SIG-M5 treated with dmso at 0.1 percent for 504 hours (cell line): ENCODE data around the gene C1orf94.

Source experiments
- DNase-seq: peaks from one replicate; lab custom pipeline; 2025; ENCODE audit not compliant: unreplicated experiment; lab: John Stamatoyannopoulos, UW

C1orf94 gene, protein sequence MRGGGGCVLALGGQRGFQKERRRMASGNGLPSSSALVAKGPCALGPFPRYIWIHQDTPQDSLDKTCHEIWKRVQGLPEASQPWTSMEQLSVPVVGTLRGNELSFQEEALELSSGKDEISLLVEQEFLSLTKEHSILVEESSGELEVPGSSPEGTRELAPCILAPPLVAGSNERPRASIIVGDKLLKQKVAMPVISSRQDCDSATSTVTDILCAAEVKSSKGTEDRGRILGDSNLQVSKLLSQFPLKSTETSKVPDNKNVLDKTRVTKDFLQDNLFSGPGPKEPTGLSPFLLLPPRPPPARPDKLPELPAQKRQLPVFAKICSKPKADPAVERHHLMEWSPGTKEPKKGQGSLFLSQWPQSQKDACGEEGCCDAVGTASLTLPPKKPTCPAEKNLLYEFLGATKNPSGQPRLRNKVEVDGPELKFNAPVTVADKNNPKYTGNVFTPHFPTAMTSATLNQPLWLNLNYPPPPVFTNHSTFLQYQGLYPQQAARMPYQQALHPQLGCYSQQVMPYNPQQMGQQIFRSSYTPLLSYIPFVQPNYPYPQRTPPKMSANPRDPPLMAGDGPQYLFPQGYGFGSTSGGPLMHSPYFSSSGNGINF

GRCh38 chr1:34176830-34177603, at the start of gene C1orf94:
Gene C1orf94, plus strand, starts transcription at chr1:34176907. Its CDS starts 883 bp downstream, at chr1:34177790.
- DNase-seq, result no peak

DNA sequence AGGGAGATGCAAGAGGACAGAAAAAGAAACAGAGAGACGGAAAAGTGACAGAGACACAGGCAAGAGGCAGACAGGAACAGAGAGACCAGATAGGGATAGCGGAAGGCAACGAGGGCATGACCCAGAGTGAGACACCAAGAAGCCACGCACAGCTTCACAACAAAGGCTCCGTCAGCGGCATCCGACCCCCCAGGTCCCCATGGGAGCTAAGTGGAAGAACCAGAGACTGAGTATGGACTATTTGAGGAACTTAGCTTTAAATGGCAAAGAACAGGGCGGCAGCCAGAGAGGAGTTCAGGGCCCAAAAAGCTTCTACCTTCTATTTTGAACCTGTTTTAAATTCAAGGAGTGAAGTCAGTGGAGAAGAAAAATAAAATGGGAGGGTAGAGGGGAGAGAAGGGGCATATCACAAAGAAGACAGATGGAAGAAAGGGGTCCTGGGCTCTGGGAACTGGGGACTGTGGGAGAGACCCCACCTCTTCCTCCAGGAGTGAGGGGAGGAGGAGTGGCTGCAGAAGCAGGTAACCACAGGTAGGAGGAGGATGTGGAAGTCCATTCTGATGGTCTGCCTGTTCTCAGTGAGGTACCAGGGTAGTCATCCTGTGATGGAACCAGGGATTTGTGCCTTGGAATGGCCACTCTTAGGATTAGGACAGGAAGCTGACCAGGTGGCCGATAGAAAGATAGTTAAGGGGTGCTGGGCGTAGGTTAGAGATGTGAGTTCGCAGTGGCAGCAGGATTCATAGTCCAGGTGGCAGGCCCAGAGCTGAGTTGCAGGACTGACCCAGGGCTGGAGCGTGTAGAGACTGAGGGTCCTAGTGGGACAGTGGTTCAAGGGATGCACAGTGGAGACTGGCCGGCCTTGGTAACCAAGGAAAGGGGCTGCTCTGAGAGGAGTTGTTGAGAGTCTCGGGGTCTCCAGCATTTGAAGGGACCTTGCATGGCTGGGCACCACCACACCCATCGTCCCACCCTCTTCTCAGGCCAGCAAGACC, 49.4 kb upstream of the C1orf94 start:
- no peak for DNase-seq

DNA sequence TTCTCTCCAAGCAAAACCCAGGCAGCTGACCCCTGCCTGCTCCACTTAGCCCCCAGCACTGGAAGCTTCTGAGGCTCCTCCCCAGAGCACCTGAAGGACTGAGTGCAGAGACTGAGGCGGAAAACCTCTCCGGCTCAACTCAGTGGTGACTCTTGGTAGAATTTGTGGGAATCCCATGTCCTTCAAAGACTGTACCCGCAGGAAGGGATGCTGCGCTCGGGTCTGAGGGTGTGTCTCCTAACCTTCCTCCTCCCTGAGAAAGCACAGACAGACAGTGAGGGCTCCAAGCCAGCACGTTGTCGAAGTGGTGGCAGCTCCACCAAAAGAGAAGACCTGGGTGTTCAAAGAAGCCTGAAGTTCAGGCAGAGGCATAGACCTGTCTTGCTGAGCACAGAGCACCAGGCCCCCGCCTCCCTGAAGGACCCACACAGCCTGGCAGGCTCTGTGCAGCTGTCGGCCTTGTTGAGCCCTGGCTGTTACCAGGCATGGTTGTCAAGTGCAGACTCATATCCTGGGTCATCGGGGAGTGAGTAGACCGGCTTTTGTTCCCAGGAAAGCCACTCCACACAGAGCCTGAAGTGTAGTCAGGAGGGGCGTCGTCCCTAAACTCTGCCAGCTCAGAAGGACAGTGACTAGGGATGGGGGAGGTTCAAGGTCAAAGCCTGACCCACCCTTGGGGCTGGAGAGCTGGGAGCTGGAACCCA, 48.4 kb upstream of the C1orf94 start:
- no peak for DNase-seq

DNA sequence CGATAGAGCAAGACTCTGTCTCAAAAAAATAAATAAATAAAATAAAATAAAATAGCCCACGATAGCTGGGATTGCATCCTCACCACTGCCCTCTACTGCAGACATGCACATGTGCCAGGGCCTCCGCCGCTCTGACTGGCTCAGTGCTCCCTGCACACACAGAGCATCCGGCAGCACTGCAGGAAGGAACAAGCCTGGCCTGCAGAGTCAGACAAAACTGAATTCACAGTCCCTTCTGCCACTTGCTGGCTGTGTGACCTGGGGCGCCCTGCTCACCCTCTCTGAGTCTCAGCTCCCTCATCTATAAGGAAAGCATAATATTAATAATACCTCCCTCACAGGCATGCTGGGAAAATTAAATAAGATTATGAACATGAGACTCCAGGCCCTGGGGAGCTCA, 47.1 kb upstream of the C1orf94 start:
- no peak for DNase-seq

DNA sequence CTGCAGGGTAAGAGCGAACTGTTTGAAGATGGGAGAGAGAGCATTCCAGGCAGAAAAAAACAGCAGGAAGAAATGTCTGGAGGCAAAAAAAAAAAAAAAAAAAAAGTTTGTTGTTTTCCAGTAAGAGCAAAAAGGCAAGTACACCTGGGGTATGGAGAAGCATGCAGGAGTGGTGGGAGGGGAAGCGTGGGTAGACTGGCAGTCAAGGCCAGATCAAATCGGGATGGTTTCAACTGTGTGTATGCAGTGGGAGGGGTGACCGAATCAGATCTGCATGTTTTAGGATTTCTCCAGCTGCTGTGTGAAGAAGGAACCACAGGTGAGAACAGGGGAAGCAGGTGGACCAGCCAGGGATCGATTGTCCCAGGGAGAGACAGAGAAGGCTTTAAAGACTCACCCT, 46.4 kb upstream of the C1orf94 start:
- no peak for DNase-seq

- DNase-seq, result no peak
These were observed 45.1 kb upstream of the C1orf94 start for GRCh38 chr1:34131396-34132160.

DNA sequence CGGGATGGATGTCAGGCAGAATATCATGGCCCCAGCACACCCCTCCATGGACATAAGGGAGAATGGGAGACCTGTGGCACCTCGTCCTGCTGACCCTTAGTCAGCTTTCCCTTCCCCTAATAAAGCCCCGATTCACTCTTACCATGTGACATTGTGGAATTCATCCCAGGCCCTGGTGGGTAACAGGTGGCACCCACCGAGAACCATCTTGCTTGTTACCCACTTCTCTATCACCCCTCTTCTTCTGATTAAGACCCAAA, 44.6 kb upstream of the C1orf94 start:
- no peak for DNase-seq

DNA sequence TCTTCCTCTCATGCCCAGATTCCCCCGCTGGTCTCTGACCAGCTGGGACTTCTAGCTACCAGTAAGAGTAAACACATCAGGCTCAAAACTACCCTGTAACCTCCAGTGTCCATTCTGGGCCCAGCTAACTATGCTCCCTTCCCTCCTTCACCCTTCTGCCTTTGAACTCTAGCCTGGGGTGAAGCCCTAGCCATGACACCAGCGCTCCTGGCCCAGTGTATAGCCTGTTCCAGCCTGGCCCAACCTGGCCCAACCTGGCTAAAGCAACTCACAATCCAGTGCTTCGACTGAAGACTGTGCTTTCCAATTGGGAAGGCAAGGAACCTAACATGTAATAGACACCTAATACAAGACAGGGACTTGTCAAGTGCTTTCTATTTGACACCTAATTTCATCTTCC, 39.3 kb upstream of the C1orf94 start:
- no peak for DNase-seq

- peak; percentile 1 for DNase-seq
These were observed 36.6 kb upstream of the C1orf94 start for GRCh38 chr1:34140011-34140676.

- no peak for DNase-seq
These were observed 32.7 kb upstream of the C1orf94 start for GRCh38 chr1:34143975-34144374.

DNA sequence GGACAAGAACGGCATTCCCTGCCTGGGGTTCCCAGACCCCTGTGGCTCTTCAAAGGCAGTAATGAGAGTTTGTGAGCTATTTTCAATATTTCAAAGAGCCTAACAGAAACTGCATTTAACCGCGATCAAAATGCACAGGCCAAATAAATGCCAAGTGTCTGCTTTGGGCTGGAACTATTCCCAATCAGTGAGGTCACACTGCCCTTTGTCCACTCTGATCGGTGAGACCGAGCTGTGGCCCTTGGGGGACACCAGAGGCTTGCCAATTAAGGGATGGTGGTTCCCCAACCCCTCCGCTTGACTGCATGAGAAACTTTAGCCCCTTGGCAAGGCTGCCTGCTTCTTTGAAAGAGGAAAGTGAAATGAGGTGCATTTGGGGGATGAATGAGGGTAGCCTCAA, 31.9 kb upstream of the C1orf94 start:
- DNase-seq, result no peak

DNA sequence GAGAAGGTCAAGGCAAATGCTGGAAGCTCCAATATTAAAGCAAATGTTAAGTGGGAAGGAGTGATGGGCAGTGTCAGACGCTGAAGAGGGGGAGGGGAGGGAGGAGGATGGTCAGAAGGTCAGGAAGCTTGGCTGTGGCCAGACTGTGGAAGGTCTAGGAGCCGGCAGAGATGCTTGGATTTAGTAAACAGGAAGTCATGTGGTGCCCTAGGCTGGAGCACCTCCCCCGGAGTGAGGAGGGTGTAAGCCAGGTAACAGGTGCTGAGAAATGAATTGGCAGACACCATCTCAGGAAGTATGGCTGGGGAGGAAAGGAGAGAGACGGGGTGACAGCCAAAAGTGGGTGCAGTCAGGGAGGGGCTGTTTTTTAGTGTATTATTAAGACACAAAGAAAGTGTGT, 29.4 kb upstream of the C1orf94 start:
- DNase-seq, result no peak

DNA sequence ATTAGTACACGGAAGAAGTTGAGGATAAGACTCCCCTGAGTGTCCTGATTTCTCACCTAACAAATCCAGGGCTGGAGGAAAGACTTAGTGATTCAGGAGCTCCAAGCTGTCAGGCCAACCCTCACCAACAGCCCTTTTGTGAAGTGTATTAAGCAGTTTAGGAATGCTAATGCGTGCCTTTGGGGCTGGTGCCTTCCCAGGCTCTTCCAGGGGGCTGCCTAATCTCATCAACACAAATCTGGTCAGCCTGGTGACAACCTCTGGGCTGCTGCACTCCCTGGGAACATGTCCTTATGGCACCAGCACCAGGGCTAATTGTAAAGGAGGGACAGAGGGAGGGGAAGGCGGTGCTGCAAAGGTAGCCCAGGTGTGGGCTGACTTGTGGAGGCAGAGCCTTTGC, 27.2 kb upstream of the C1orf94 start:
- DNase-seq, result no peak

- DNase-seq, result no peak
These were observed 23.5 kb upstream of the C1orf94 start for GRCh38 chr1:34153246-34153645.

DNA sequence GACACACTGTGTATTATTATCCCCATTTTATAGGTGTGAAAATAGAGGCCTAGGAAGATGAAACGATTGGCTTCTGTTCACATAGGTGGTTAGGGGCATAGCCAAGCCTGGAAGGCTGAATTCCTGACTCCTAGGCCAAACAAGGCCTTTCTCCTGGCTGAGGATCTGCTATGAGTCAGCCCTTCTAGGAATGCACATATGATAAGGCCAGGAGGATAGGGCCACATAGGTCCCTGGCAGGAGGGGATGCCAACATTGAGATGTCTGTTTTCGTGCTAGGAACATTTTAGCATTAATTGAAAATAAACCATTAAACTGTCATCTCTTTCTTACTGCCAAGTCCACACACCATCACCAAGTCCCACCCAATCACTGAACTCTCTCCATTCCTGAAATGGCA, 20.8 kb upstream of the C1orf94 start:
- no peak for DNase-seq

- no peak for DNase-seq
These were observed 20.0 kb upstream of the C1orf94 start for GRCh38 chr1:34156739-34157138.

GRCh38 chr1:34162852-34163766, 13.6 kb upstream of the C1orf94 start:
- no peak for DNase-seq
